NK-92 (cell line): ENCODE data around the gene PHACTR3.

ENCODE experiments used
- DNase-seq: peaks from one replicate; lab custom pipeline; 2025; ENCODE audit not compliant: unreplicated experiment; lab: John Stamatoyannopoulos, UW

PHACTR3 gene

GRCh38 chr20:59823491-59824259 is 219.3 kb downstream of the PHACTR3 start:
- DNase-seq, result no peak

GRCh38 chr20:59824711-59825562 is 220.6 kb downstream of the PHACTR3 start:
- DNase-seq, result no peak

GRCh38 chr20:59825563-59825920 is 221.2 kb downstream of the PHACTR3 start:
- no peak for DNase-seq

- no peak for DNase-seq
Observed at GRCh38 chr20:59825944-59826759, 221.8 kb downstream of the PHACTR3 start.

- no peak for DNase-seq
Observed at GRCh38 chr20:59827138-59828056, 223.1 kb downstream of the PHACTR3 start.

GRCh38 chr20:59828125-59829053 is 224.0 kb downstream of the PHACTR3 start:
- DNase-seq, result no peak

- no peak for DNase-seq
Observed at GRCh38 chr20:59829054-59829785, 224.9 kb downstream of the PHACTR3 start.

- no peak for DNase-seq
Observed at GRCh38 chr20:59829786-59830664, 225.7 kb downstream of the PHACTR3 start.

- no peak for DNase-seq
Observed at GRCh38 chr20:59830665-59831023, 226.3 kb downstream of the PHACTR3 start.

- no peak for DNase-seq
Observed at GRCh38 chr20:59831024-59831915, 226.9 kb downstream of the PHACTR3 start.

- no peak for DNase-seq
Observed at GRCh38 chr20:59831916-59832270, 227.6 kb downstream of the PHACTR3 start.

- no peak for DNase-seq
Observed at GRCh38 chr20:59832406-59833363, 228.3 kb downstream of the PHACTR3 start.

- DNase-seq, result no peak
Observed at GRCh38 chr20:59835057-59835447, 230.7 kb downstream of the PHACTR3 start.

- DNase-seq, result no peak
Observed at GRCh38 chr20:59835448-59836395, 231.4 kb downstream of the PHACTR3 start.

GRCh38 chr20:59836767-59837166 is 232.4 kb downstream of the PHACTR3 start:
- DNase-seq, result no peak
